Measurements from ENCODE around the gene UBR3.

- TF ChIP-seq POLR2A (IDR thresholded peaks at IDR 0.05; ENCODE audit: low read depth, low read length) (no peak), TAF1 (IDR thresholded peaks at IDR 0.05; ENCODE audit: low read depth, low read length) (no peak), PAX5 (IDR thresholded peaks at IDR 0.05; ENCODE audit: insufficient read depth, low read length, severe bottlenecking) (no peak), SPI1 (IDR thresholded peaks at IDR 0.05; ENCODE audit: low read depth, low read length) (no peak), POLR2AphosphoS5 (IDR thresholded peaks at IDR 0.05; ENCODE audit: low read depth, low read length) (no peak)
Observed at GRCh38 chr2:169797601-169798000, 29.7 kb upstream of the UBR3 start.

Measured in GM12891 (cell line).